Fibroblast of peridontal ligament (primary cell): ENCODE measurements around the gene ELP4.

Experiments used
- DNase-seq: peaks from one replicate; pipeline ENCODE4 v3.0.0-alpha.2; 2010; ENCODE audit errors: extremely low read depth

Gene ELP4

DNA sequence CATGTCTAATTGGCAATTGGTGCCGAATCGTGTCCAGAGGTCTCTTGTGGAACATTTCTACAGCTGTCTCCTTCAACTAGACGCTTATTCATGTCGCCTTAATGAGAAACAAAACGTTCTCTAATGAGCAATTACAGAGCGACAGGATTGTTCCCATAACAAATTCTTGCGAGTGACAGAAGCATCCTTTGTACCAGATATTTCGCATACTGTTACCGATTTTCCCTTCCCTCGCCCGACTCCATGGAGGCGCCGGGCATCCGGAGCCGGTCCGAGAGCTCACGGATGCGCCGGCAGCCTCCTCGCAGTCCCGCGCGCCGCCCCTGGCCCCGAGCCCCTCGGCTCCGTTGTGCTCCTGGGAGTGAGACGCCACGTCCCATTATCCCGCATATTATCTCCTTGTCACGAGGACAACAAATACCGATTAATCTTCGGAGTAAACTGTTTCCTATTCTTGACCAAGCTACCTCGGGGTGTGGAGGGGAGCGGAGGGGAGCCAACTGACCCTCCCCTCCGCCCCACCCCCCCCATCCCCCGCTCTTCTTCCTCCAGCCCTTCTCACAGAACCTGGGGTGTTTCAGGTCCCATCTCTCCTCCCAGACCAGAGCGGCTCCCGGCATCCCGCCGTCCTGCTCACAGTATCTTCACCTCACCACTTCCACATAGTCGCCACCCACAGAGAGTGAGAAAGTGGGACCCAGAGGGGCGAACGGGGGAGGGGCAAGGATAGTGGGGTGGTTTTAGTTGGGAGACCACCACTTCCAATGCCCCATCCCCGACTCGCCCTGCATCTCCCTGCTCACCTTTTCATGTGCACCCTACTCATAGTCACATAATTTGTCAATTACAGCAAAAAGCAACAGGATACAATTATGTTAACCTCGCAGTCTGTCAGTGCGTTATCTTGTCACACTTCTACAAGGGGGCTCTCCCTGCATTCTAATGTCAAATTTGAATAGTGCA, 290.1 kb downstream of the ELP4 start:
- DNase-seq, result no peak

DNA sequence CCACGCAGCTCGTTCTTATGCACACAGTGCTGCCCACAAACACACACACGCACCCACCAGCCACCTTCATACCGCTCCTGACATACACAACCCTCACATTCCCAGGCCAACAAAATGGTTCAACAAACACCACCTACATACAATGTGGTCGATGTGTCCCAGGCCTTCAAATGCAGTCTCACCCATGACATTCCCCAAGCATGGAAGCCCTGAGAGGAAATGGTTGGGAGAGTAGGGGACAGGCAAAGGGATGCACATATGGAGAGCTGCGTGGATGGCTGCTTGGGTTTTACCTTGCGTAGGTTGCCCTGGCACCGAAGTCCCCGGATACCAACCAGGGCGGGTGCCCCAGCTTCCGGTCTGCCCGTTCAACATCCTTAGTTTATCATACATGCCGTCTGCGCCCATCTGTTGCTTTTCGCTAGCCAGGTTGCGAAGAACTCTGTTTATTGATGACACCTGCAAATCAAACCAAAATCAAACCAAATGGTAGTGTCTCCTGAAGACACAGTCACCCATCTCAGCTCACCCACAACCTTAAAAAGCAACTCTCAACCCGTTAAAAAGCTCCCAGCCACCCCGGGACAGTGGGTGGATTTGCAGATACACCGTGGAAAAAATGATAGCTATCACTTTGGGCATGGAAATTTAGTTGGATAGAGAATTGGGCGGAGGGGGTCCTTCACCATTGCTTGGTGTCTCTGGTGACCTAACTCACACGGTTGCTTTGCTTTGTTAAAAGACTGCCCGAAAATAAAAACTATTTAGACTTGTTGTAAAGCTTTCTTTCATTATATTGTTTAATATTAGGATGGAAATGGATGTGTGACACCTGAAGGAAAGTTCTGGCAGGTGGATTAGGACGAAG, 291.1 kb downstream of the ELP4 start:
- no peak for DNase-seq

DNA sequence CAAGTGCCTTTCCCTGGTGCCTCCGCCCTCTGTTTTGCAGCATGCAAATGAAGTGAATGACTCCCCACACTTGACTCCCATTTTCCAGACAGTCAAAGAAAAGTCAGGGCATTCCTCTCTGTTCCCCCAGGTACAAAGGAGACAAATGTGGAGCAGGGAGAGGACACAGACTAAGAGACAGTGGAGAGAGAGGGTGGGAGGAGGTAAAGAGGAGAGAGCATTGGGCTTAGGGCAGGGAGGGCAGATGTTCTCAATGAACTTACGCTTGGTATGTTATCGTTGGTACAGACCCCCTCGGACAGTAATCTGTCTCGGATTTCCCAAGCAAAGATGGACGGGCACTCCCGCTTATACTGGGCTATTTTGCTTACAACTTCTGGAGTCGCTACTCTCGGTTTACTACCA, 291.7 kb downstream of the ELP4 start:
- DNase-seq, result no peak

DNA sequence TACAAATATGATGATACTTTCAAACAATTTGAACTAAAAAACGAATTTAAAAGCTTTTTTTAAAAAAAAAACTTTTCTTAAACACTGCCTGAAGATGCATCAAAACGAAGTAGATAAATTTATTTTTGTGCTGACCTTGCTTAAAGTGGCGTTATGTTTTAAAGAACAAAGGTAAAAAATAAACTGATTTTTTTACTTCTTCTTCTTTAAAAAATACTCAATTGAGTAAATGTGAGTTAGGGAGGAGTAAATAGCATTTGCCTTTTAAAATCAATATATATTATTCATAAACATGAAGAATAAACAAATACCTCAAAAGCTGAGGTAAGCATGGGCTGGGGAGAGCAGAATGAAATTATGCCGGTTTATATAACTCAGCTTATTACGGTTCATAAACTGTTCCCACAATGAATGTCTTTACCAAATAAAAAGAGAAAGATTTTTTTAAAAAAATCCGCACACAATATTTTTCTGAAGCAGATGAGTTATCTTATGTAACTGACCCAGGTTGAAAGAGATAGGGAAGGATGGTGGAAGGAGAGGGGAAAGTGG, 292.5 kb downstream of the ELP4 start:
- DNase-seq, result no peak

DNA sequence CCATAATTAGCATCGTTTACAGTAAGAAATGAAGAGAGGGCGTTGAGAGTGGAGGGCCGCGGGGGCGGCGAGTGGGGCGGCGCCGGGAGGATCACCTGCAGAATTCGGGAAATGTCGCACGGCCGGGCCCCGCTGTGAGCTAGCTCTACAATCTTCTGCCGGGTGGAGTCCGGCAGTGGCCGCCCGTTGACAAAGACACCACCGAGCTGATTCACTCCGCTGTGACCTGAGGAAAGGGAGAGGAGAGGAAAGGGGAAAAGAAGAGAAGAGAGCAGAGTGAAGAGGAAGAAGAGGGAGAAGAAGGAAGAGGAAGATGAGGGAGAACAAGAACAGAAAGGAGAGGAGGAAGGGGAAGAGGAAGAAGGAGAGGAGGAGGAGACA, 293.0 kb downstream of the ELP4 start:
- DNase-seq, result no peak

DNA sequence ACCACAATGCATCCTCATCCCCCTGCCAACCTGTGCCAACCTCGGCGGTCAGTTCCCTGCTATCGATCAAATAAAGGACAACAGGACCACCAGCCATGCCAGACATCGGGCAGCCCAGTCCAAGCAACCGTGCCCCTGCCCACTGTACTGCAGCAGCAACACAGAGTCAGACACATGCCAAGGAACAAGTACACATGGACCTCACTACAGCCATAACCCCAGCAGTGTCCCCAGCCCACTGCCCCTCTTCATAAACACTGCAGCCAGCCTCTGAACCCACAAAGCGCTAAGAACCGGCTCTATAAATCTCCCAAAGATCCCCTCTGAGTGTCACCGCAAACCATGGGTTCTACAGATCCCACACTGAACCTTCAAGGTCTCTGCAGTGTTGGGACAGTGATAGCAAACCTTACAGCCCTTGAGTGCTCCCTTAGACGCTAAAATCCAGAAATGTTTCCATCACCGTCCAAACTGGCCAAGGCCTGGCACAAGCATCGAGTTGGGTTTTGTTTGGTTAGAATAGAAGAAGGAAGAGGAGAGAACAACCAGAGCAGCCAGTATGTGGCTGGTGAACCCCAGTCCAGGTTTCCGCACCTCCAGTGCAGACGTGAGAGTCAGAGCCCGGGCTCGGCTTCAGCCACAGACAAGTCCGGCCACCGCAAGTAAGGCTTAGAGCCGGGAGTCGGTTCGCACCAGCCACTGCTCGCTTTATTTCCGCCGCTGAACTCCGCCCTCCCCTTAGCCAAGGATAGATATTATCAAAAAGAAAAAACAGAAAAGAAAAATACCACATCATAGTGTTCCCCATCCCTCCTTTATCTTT, 293.6 kb downstream of the ELP4 start:
- no peak for DNase-seq

DNA sequence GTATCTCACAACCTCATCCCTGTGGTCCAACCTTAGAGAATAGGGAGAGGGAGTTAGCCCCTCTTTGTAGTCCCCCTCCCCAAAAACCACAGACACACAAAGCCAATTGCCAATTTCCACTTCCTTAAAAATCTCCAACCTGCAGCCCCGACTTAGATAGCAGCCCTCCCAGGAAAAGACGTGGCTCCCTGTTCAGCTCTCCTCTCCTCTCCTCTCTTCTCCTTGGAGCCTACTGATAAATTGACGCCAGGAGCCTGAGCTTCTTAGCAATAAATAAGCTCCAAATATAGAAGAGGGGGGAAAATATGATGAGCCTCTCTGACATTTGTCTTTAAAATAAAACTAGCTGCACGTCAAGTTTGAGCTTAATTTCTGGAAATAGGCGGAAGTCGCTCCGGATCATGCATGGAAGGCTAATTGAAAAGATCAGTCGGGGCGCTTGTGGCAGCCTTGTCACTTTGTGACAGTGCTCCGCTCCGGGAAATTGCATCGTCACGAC, 294.3 kb downstream of the ELP4 start:
- DNase-seq, result no peak

DNA sequence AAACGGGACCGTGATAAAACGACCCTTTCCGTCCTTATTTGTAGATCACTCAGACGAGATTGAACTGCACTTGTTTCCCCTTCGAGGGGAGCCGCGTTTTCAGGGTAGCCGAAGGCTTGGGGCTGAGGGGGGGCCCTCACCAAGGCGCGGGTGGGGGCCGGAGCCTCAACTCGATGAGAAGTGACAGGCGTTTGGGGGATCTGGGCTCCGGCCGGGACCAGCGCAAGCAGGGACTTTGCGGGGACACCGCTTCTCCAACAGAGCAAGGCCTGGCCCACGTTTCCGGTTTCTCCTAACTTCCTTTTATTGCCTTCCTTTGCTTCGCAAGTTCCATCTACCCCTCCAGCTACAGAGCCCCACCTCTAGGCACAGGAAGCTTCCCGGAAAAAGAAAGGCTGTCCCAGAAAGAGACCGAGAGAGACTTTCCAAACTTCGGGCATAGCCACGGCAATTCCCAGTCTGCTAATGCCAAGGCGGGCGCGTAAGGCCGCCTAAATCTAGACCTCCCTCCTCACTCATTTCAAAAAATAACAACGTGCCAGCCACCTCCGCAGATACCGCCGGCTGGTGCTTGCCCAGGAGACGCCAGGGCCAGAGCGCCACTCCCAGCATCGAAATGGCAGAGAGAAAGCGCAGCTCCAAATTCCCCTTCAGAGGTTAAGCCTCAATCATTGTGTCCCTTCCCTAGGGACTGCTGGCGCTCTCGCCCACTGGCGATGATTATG, 294.9 kb downstream of the ELP4 start:
- no peak for DNase-seq

DNA sequence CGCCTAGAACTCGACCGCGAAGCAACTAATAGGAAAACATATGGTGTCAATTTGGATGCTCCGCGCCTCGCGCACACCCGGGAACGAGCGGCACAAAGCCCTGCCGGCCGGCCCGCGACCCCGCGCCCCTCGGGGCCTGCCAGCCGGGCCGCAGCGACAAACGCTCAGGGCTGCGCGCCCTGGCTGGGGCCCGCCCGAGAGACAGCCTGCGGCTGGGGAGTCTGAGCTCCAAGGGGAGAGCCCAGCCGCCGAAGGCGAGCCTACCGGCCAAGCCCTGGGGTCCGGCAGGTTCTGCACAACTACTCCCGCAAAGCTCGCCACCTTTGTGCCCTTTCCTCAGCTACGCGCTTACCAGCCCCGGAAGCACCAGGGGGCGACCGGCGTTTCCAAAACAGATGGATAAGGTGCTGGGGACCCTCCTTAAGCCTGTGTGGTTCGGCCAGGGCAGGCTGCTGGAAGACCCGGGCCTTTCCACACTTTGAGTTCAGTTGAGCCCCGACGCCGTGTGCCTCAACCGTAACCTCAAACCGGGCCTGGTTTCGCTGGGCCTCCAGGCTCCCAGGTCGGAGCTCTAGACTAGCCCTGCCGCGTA, 295.6 kb downstream of the ELP4 start:
- DNase-seq, result no peak

DNA sequence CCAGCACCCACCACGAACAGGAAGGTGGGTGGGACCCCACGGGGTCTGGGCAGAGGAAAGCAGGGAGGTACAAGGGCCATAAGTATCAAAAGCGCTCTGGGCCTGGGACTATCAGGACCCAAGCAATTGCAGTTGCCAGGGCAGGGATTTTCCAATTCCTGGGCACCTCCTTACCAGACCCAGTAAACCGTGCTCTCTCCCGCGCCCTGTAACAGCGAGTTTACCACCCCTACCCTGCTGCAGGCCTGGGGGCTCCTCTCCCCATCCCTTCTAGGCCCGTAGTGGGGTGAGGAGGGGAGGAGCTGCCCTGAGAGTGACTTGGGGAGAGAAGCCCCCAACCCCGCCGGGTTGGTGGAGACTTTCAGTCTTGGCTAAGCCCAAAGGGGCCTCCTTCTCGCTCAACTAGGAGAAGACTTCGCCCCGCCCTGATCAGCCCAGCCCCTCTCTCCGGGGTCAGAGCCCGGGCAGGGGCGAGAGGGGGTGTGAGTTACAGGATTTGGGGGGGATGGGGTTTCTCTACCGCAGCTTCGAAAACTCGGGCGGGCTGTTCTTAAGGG, 296.1 kb downstream of the ELP4 start:
- DNase-seq, result no peak

DNA sequence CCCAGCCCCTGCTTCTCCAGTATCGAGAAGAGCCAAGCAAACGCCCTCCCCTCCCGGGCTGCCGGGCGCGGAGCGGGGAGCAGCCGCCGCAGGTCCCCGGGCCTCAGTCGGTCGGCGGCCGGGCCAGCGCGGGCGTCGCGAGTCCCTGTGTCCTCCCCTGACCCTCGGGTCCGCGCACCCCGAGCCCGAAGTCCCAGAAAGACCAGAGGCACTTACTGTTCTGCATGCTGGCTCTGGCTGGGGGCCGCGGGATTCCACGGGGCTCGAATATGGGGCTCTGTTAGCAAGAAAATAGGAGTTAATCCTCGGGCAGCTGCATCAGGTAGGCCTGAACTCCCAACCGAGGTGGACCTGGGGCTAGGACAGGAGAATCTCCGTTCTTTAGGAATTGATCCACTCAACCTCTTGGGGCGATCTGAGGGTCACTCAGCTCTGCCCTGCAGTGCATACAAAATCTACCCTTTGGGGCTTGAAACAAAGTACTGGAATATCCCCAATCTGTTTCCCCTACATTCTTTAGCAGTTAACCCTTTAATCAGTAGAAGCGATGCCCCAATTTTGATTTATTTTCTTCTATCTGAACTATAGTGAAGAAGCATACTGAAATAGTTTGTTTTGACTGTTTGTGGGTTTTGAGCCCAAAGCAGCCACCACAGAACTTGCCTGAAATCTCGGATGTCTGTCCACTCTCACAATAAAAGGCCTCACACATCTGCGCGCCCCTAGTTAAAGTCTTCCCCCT, 296.8 kb downstream of the ELP4 start:
- no peak for DNase-seq

DNA sequence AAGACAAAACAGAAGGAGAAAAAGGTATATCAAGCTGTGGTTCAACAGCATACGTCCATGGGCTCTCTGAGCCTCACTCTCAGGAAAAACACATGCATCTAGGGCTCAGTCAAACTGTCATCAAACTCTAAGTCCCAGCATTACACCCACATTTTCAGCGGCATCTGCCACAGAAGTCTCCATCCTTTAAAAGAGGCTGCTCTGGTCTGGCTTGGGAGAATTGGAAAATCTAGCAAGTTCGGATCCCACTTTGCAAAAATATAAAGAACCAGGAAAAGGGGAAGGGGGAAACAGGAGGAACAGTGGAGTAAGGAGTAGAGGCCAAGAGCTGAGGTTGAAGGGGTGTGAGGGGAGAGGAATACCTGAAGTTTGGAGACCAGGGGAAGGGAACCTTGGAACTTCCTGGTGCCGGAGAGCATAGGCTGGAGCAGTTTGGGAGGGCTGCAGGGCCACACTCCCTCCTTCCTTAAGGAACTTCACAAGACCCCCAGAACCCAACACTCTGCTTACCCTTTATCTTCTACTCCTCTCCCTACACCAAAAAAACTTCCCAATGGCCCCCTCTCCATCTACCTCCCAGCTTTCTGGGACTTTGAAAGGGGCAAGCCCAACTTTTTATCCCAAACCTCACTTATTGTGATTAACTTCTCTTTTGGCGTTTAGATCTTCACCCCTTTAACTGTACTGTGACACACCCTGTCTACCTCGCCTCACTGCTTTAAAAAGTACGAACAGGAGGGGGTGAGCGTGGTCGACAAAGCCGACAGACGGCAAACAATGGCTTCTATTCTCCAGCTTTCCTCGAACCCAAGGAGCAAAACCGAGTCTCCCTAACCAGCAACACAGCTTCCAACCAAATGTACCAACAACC, 297.6 kb downstream of the ELP4 start:
- no peak for DNase-seq

DNA sequence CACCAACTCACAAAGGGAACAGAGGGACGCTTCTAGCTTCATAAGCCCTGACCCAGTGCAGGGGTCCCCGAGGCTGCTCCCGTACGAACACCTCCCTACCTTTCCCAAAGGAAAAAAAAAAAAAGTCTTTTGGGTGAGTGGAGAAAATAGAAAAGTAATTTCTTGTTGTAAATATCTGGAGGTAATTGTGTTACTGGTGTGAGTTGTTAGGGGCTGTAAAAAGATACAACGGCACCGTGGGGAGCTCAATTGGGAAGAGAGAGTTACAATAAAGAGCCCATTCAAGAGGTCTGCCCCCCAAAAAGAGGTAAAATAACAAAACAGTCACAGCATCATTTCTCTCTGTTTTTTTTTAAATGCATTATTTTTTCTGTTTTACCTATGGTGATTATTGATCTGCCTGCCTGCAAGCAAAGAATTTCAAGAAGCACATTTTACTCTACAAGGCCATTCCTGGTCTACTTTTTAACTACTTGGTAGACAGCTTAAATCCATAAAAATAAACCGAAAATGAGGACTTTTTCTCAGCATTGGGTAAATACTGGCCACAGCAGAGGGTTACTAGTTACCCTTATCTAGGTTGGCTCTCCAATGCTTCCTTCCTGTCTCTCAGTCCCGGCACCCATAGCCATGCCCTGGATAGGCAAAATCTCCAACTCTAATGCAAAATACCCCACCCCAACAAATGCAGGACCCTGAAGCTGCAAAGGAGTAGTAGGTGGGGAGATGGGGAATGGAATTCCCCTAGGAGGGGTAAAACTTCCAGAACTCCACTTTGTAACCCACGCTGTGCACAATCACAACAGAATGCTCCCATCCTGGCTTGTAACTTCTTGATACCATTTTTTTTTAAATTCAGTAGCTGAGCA, 298.5 kb downstream of the ELP4 start:
- no peak for DNase-seq

DNA sequence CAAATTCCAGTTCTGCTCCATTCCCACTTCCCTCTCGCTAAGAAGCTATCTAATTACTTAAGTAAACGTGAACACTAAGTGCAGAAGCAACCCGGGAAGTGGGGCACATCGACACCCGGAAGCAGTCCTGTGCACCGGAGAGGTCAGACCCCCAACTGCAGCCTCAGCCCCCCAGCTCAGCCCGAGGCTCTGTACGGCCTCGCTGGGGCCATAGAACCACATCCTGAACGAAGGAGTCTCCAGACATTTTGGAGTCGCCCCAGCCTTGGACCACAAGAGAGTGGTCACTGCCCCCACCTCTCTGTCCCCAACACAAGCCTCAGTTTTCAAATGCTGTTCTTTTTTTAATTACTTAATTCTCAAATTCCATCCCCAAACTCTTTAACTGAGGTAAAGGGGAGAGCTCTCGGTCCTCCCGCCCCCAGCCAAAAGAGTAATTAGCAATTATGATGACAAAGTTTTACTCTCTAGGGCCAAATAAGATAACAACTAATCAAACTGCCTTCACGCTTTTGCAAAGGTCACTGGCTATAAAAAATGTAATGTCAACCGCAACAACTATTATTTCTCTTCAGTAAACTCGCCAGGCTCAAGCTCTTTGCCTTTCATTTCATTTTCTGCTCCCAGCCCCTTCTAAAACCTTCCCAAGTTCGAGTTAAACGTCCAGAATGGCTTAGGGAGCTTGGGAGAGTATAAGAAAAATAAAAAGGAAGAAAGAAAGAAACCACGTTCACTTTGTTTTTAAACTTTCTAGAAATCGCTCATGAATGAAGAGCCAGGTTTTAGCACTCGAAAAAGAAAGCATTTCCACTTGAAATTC, 299.4 kb downstream of the ELP4 start:
- DNase-seq, result no peak

DNA sequence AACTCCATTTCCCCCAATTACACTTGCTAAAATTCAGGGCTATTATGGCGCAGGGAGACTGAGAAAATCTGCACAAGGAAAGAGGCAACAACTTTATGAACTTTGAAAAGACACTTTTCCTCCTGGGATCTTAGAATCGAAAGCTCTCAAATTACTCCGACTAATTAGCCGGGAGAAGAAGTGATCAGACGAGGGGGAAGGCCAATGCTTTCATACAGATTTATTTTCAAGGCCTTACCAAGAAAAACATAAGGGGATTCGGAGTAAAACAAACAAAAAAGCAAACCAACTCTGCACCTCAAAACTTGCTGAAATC, 299.9 kb downstream of the ELP4 start:
- no peak for DNase-seq
